ENCODE results near the gene SERPINC1. TPM values are rescaled to one million over a fixed set of nuclear protein-coding genes. Genes with fewer than 3 reads are reported as not detected.

The SERPINC1 gene
- total and polyA plus RNA-seq, 9 of the 15 experiments (the other 6 are each of a cell fraction or from before 2014, with no cell fraction given), result 0.07 to 1.2 (median 0.50) TPM

DNA sequence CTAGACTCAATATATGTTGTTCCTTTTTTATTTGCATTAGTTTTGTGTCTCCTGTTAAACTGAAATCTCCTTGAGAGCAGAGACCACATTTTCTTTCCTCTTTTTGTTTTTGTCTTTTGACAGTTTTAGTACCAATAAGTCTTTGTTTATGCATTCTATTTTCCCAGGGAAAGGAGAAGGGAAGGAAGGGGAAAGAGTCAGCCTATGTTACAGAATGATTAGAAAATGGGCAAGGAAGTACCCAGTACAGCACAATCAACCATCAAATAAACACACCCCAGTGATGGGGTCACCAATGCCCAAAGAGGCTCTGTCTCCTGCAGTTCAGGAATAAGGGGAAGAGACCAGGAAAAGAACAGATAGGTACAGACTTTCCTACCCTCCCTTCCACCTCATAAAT is 38.9 kb downstream of the SERPINC1 start (continued):
- TF ChIP-seq, protein P1, sequence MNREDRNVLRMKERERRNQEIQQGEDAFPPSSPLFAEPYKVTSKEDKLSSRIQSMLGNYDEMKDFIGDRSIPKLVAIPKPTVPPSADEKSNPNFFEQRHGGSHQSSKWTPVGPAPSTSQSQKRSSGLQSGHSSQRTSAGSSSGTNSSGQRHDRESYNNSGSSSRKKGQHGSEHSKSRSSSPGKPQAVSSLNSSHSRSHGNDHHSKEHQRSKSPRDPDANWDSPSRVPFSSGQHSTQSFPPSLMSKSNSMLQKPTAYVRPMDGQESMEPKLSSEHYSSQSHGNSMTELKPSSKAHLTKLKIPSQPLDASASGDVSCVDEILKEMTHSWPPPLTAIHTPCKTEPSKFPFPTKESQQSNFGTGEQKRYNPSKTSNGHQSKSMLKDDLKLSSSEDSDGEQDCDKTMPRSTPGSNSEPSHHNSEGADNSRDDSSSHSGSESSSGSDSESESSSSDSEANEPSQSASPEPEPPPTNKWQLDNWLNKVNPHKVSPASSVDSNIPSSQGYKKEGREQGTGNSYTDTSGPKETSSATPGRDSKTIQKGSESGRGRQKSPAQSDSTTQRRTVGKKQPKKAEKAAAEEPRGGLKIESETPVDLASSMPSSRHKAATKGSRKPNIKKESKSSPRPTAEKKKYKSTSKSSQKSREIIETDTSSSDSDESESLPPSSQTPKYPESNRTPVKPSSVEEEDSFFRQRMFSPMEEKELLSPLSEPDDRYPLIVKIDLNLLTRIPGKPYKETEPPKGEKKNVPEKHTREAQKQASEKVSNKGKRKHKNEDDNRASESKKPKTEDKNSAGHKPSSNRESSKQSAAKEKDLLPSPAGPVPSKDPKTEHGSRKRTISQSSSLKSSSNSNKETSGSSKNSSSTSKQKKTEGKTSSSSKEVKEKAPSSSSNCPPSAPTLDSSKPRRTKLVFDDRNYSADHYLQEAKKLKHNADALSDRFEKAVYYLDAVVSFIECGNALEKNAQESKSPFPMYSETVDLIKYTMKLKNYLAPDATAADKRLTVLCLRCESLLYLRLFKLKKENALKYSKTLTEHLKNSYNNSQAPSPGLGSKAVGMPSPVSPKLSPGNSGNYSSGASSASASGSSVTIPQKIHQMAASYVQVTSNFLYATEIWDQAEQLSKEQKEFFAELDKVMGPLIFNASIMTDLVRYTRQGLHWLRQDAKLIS (CRISPR knock-in tag; IDR thresholded peaks at IDR 0.05), result no peak
- TF ChIP-seq GATAD2B (IDR thresholded peaks at IDR 0.05; ENCODE audit: borderline replicate concordance) (no peak), TSC22D4 (tag; IDR thresholded peaks at IDR 0.05) (no peak), NFE2 (IDR thresholded peaks at IDR 0.05; ENCODE audit: low read depth) (no peak), CEBPG (CRISPR knock-in tag; IDR thresholded peaks at IDR 0.05) (no peak), CEBPG (tag; conservative IDR thresholded peaks at IDR 0.05 in 1 of 2, IDR thresholded peaks at IDR 0.05 in 1 of 2) (no peak), ZNF121 (CRISPR knock-in tag; conservative IDR thresholded peaks at IDR 0.05) (no peak), KLF10 (CRISPR knock-in tag; IDR thresholded peaks at IDR 0.05) (no peak), ATF1 (CRISPR knock-in tag; IDR thresholded peaks at IDR 0.05) (no peak), ATF1 (tag; IDR thresholded peaks at IDR 0.05) (no peak), NR2F6 (CRISPR knock-in tag; IDR thresholded peaks at IDR 0.05) (no peak)
- TF ChIP-seq, protein P2, sequence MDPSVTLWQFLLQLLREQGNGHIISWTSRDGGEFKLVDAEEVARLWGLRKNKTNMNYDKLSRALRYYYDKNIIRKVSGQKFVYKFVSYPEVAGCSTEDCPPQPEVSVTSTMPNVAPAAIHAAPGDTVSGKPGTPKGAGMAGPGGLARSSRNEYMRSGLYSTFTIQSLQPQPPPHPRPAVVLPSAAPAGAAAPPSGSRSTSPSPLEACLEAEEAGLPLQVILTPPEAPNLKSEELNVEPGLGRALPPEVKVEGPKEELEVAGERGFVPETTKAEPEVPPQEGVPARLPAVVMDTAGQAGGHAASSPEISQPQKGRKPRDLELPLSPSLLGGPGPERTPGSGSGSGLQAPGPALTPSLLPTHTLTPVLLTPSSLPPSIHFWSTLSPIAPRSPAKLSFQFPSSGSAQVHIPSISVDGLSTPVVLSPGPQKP (CRISPR knock-in tag; IDR thresholded peaks at IDR 0.05), result no peak
- TF ChIP-seq, protein P3, sequence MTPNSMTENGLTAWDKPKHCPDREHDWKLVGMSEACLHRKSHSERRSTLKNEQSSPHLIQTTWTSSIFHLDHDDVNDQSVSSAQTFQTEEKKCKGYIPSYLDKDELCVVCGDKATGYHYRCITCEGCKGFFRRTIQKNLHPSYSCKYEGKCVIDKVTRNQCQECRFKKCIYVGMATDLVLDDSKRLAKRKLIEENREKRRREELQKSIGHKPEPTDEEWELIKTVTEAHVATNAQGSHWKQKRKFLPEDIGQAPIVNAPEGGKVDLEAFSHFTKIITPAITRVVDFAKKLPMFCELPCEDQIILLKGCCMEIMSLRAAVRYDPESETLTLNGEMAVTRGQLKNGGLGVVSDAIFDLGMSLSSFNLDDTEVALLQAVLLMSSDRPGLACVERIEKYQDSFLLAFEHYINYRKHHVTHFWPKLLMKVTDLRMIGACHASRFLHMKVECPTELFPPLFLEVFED (CRISPR knock-in tag; conservative IDR thresholded peaks at IDR 0.05), result no peak

All from K562 (cell line).